Measurements from ENCODE around the gene RBMS1. TPM values are rescaled to one million over a fixed set of nuclear protein-coding genes. Genes with fewer than 3 reads are reported as not detected.

RBMS1 gene
- polyA plus RNA-seq, 1 donor from 2014 or later = 8.4 TPM

DNA sequence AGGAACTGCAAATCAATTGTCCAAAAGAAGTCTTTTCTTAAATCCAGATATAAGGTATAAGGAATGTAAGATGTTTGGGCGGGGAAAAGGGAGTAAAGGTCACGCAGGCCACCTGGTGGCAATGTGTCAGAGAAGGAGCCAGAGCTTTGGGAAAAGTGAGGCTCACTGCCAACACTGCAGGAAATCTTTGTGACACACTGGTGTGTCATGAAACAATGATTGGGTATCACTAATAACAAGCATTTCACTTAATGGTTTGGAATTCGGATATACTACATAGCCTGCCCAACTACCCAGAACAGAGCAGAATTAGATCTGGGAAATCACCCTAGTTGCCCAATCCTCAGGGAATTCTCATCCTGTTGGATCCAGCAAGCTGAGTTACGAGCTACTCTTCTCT, 61.0 kb downstream of the RBMS1 start:
- Histone ChIP-seq H3K4me3 (ENCODE audit: low read length) (no peak overlapping the region), H3F3A (ENCODE audit: insufficient read depth, low read length, poor library complexity, severe bottlenecking) (no peaks in the 10 kb centered on the region), H2AFZ (ENCODE audit: low read depth, low read length) (no peak overlapping the region), H4K20me1 (ENCODE audit: insufficient read depth) (no peaks in the 10 kb centered on the region), H3K36me3 (ENCODE audit: insufficient read depth, low read length) (no peaks in the 10 kb centered on the region), H3K9me2 (ENCODE audit: insufficient read depth, low read length) (no peaks in the 10 kb centered on the region), H3K27me3 (ENCODE audit: insufficient read depth, low read depth, low read length) (no peaks in the 10 kb centered on the region), H3K9me3 (ENCODE audit: low read length) (no peaks in the 10 kb centered on the region), H3K9ac (ENCODE audit: low read length) (no peak overlapping the region), H3K79me2 (replicated peaks; ENCODE audit: insufficient read depth, low read length) (no peaks in the 10 kb centered on the region), H3K27ac (ENCODE audit: low read length) (no peak overlapping the region), H3K4me2 (ENCODE audit: low read length) (no peak overlapping the region)
- TF ChIP-seq EZH2 (IDR thresholded peaks at IDR 0.05; ENCODE audit: borderline replicate concordance, insufficient read depth, low read length, poor library complexity, severe bottlenecking) = no peak

DNA sequence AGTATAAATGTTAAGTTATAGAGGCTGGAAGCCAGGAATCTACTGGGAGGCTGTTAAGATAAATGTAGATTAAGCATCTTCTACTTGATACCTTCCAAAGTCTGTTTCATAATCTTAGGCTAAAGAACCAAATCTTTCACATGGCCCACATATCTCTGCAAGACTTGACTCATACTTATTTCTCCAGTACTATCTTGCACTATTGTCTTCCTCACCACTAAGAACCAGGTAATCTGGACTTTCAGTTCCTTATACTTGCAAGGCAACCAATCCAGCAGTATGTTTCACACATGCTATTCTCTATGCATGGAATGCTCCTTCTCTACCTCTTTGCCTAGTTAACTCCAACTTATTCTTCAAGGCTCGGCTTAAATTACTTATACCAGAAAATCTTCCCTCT, 62.2 kb downstream of the RBMS1 start:
- no peak overlapping the region for H3K9ac ChIP-seq (ENCODE audit: low read length)
- no peaks in the 10 kb centered on the region for H3K27me3 ChIP-seq (ENCODE audit: insufficient read depth, low read depth, low read length)
- no peaks in the 10 kb centered on the region for H4K20me1 ChIP-seq (ENCODE audit: insufficient read depth)
- no peaks in the 10 kb centered on the region for H3K9me3 ChIP-seq (ENCODE audit: low read length)
- no peak overlapping the region for H3K4me2 ChIP-seq (ENCODE audit: low read length)
- TF ChIP-seq POLR2AphosphoS5 (IDR thresholded peaks at IDR 0.05) (no peak), EZH2 (IDR thresholded peaks at IDR 0.05; ENCODE audit: borderline replicate concordance, insufficient read depth, low read length, poor library complexity, severe bottlenecking) (no peak), SMC3 (conservative IDR thresholded peaks at IDR 0.05; ENCODE audit: poor library complexity) (no peak), MXI1 (conservative IDR thresholded peaks at IDR 0.05; ENCODE audit: poor library complexity, severe bottlenecking) (no peak), RAD21 (conservative IDR thresholded peaks at IDR 0.05) (no peak), TAF1 (IDR thresholded peaks at IDR 0.05; ENCODE audit: low read depth) (no peak), EP300 (conservative IDR thresholded peaks at IDR 0.05; ENCODE audit: poor library complexity, severe bottlenecking) (no peak), REST (IDR thresholded peaks at IDR 0.05; ENCODE audit: borderline replicate concordance) (no peak)
- TF ChIP-seq, protein P1, sequence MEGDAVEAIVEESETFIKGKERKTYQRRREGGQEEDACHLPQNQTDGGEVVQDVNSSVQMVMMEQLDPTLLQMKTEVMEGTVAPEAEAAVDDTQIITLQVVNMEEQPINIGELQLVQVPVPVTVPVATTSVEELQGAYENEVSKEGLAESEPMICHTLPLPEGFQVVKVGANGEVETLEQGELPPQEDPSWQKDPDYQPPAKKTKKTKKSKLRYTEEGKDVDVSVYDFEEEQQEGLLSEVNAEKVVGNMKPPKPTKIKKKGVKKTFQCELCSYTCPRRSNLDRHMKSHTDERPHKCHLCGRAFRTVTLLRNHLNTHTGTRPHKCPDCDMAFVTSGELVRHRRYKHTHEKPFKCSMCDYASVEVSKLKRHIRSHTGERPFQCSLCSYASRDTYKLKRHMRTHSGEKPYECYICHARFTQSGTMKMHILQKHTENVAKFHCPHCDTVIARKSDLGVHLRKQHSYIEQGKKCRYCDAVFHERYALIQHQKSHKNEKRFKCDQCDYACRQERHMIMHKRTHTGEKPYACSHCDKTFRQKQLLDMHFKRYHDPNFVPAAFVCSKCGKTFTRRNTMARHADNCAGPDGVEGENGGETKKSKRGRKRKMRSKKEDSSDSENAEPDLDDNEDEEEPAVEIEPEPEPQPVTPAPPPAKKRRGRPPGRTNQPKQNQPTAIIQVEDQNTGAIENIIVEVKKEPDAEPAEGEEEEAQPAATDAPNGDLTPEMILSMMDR (IDR thresholded peaks at IDR 0.05; ENCODE audit: poor library complexity, severe bottlenecking) = no peak
- no peaks in the 10 kb centered on the region for H3K9me2 ChIP-seq (ENCODE audit: insufficient read depth, low read length)
- H3K4me3 ChIP-seq (ENCODE audit: low read length) = no peak overlapping the region
- no peaks in the 10 kb centered on the region for H3K79me2 ChIP-seq (replicated peaks; ENCODE audit: insufficient read depth, low read length)
- no peak overlapping the region for H2AFZ ChIP-seq (ENCODE audit: low read depth, low read length)
- no peaks in the 10 kb centered on the region for H3K36me3 ChIP-seq (ENCODE audit: insufficient read depth, low read length)
- H3F3A ChIP-seq (ENCODE audit: insufficient read depth, low read length, poor library complexity, severe bottlenecking) = no peaks in the 10 kb centered on the region
- H3K27ac ChIP-seq (ENCODE audit: low read length) = no peak overlapping the region

DNA sequence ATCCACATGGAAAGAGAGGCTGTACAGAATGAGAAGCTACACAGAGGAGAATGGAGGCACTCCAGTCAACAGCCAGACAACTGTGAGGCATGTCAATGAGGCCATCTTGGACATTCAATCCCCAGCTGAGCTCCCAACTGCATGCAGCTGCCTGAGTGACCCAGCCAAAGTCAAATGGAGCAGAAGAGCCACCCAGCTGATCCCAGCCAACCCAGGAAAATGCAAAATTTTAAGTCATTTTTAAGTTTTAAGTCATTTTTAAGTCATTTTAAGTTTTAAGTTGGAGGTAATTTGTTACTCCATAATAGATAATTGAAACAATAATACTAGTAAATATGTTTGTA, 63.6 kb downstream of the RBMS1 start:
- H3K27ac ChIP-seq (ENCODE audit: low read length) = no peak overlapping the region
- no peaks in the 10 kb centered on the region for H4K20me1 ChIP-seq (ENCODE audit: insufficient read depth)
- H3K9me3 ChIP-seq (ENCODE audit: low read length) = no peaks in the 10 kb centered on the region
- H3K27me3 ChIP-seq (ENCODE audit: insufficient read depth, low read depth, low read length) = no peaks in the 10 kb centered on the region
- no peak overlapping the region for H3K9ac ChIP-seq (ENCODE audit: low read length)
- H3K4me2 ChIP-seq (ENCODE audit: low read length) = no peak overlapping the region
- TF ChIP-seq EZH2 (IDR thresholded peaks at IDR 0.05; ENCODE audit: borderline replicate concordance, insufficient read depth, low read length, poor library complexity, severe bottlenecking) = no peak
- no peak for TF ChIP-seq TAF1 (IDR thresholded peaks at IDR 0.05; ENCODE audit: low read depth)
- no peak for TF ChIP-seq POLR2AphosphoS5 (IDR thresholded peaks at IDR 0.05)
- no peak for TF ChIP-seq EP300 (conservative IDR thresholded peaks at IDR 0.05; ENCODE audit: poor library complexity, severe bottlenecking)
- no peak for TF ChIP-seq RAD21 (conservative IDR thresholded peaks at IDR 0.05)
- no peak for TF ChIP-seq SMC3 (conservative IDR thresholded peaks at IDR 0.05; ENCODE audit: poor library complexity)
- no peak for TF ChIP-seq MXI1 (conservative IDR thresholded peaks at IDR 0.05; ENCODE audit: poor library complexity, severe bottlenecking)
- no peak for TF ChIP-seq REST (IDR thresholded peaks at IDR 0.05; ENCODE audit: borderline replicate concordance)
- TF ChIP-seq, protein P1 (IDR thresholded peaks at IDR 0.05; ENCODE audit: poor library complexity, severe bottlenecking) = no peak
- H3K79me2 ChIP-seq (replicated peaks; ENCODE audit: insufficient read depth, low read length) = no peaks in the 10 kb centered on the region
- H2AFZ ChIP-seq (ENCODE audit: low read depth, low read length) = no peak overlapping the region
- H3K9me2 ChIP-seq (ENCODE audit: insufficient read depth, low read length) = no peaks in the 10 kb centered on the region
- H3K4me3 ChIP-seq (ENCODE audit: low read length) = no peak overlapping the region
- no peaks in the 10 kb centered on the region for H3F3A ChIP-seq (ENCODE audit: insufficient read depth, low read length, poor library complexity, severe bottlenecking)
- no peaks in the 10 kb centered on the region for H3K36me3 ChIP-seq (ENCODE audit: insufficient read depth, low read length)

All from neural cell (in vitro differentiated cells).